Stomach (tissue), 9 donors: ENCODE measurements around the gene SENP6. TPM values are rescaled to one million over a fixed set of nuclear protein-coding genes. Genes with fewer than 3 reads are reported as not detected.

Source experiments
- DNase-seq, 2 donors: peaks; one replicate each; pipeline versions ENCODE4 v3.0.0 to v3.0.0-alpha.2; 2013 to 2019
- H3K27ac ChIP-seq, 5 donors: fragments of 200-600 bp in 4 of 5; sonication (generic) in 4 of 5; one replicate each; pipeline ENCODE4 v1.5.1; 2013 to 2019; ENCODE audit warnings: mild to moderate bottlenecking in 1 of 5, moderate library complexity in 1 of 5
- H3K27me3 ChIP-seq, 3 donors: fragments of 200-600 bp; sonication (generic); one replicate each; pipeline ENCODE4 v1.5.1; 2017 to 2019; ENCODE audit warnings: mixed run types in 1 of 3
- H3K36me3 ChIP-seq, 4 donors: fragments of 200-600 bp; sonication (generic); 1 replicate in 3 of 4; 2 replicates in 1 of 4; pipeline ENCODE4 v1.5.1; 2016 to 2019
- H3K4me1 ChIP-seq, 4 donors: fragments of 200-600 bp; sonication (generic); one replicate each; pipeline ENCODE4 v1.5.1; 2016 to 2019
- H3K4me3 ChIP-seq, 4 donors: fragments of 200-600 bp; sonication (generic) in 3 of 4; one replicate each; pipeline ENCODE4 v1.5.1; 2016 to 2019; ENCODE audit warnings: mild to moderate bottlenecking in 1 of 4
- H3K9me3 ChIP-seq, 4 donors: fragments of 200-600 bp; sonication (generic); one replicate each; pipeline ENCODE4 v1.5.1; 2016 to 2019
- CTCF ChIP-seq, 7 experiments: fragments of 450-650 bp in 4 of 7; fragments of 200-600 bp in 3 of 7; sonication (generic) in 3 of 7; IDR thresholded peaks; one replicate each; pipeline ENCODE4 v1.5.1; 2016 to 2019; ENCODE audit warnings: antibody characterized with exemption in 7 of 7, control low read depth in 2 of 7, mild to moderate bottlenecking in 1 of 7
- EP300 ChIP-seq: sonication (generic); formaldehyde crosslinking; IDR thresholded peaks from one replicate; pipeline ENCODE4 v1.6.1; 2017; ENCODE audit warnings: antibody characterized with exemption
- POLR2A ChIP-seq, 4 donors: fragments of 450-650 bp; IDR thresholded peaks; one replicate each; pipeline ENCODE4 v1.6.1; 2016; ENCODE audit warnings: antibody characterized with exemption in 4 of 4, control low read depth in 2 of 4, mild to moderate bottlenecking in 1 of 4, moderate library complexity in 1 of 4
- POLR2AphosphoS5 ChIP-seq, 3 donors: sonication (generic); formaldehyde crosslinking; IDR thresholded peaks; one replicate each; pipeline ENCODE4 v1.6.1; 2016; ENCODE audit warnings: antibody characterized with exemption in 3 of 3
- WGBS, 5 donors: extraction: QIAGEN DNeasy Blood & Tissue Kit in 3 of 5; methylation state at CpG; one replicate each; pipeline versions ENCODE4 v1.1.5 to v1.1.7; 2013 to 2018; 5-methylcytosine and 5-hydroxymethylcytosine counted together
- intact Hi-C: fragments of 100-400 bp; cut with DNase I; formaldehyde crosslinking; loops from one replicate; pipeline ENCODE4 v1.15.1; 2023; ENCODE audit warnings: low total_unique reads
- polyA plus RNA-seq, 3 donors: library from polyadenylated mRNA; stranded (reverse); fragments of 200-250 nt; gene quantifications; one replicate each; pipeline ENCODE4 v1.2.3, GENCODE V29; 2013
- total RNA-seq, 5 donors: library from RNA; depleted of rRNA; stranded (reverse); fragments of >200 nt; gene quantifications; one replicate each; pipeline versions ENCODE4 v1.1.0 to v1.2.3, GENCODE V29; 2014 to 2016
- donor health status: healthy with polysubstance abuse.
- donor health status: Bipolar disorder and iron deficiency.
- donor health status: healthy.

The SENP6 gene
- total and polyA plus RNA-seq, 8 donors = 17.7 to 251 (median 103) TPM

- Histone ChIP-seq H3K36me3 (no peaks in the 10 kb centered on the region), H3K4me1 (peaks cover 0 to 14% (median 8%) of the 10 kb centered on the region in 4 donors), H3K27me3 (no peaks in the 10 kb centered on the region), H3K27ac (no peak overlapping the region), H3K4me3 (no peak overlapping the region), H3K9me3 (no peaks in the 10 kb centered on the region)
- WGBS, 5 donors = 70 to 85% (median 77%) methylated on average over 4 of the region's 4 CpGs
- no peak for TF ChIP-seq CTCF (IDR thresholded peaks at IDR 0.05)
- no peak for TF ChIP-seq POLR2AphosphoS5 (IDR thresholded peaks at IDR 0.05)
- no peak for TF ChIP-seq EP300
- no peak for TF ChIP-seq POLR2A (IDR thresholded peaks at IDR 0.05)
- DNase-seq = no peak
- intact Hi-C loops = no loop called here
Measured at GRCh38 chr6:75743971-75744370, 142.3 kb downstream of the SENP6 start.

GRCh38 chr6:75745404-75745803 lies 143.7 kb downstream of the SENP6 start:
- intact Hi-C loops = no loop called here
- WGBS, 5 donors = 90 to 93% (median 92%) methylated on average over 3 of the region's 3 CpGs
- no peak for DNase-seq

GRCh38 chr6:75746221-75746620 lies 144.5 kb downstream of the SENP6 start:
- Histone ChIP-seq H3K36me3 (no peaks in the 10 kb centered on the region), H3K4me1 (peaks cover 9 to 31% (median 16%) of the 10 kb centered on the region in 4 donors), H3K27ac (no peak overlapping the region), H3K9me3 (no peaks in the 10 kb centered on the region), H3K4me3 (no peak overlapping the region), H3K27me3 (peaks cover 0 to 8% (median 0%) of the 10 kb centered on the region in 3 donors)
- intact Hi-C loops = no loop called here
- TF ChIP-seq POLR2A (IDR thresholded peaks at IDR 0.05) (no peak), EP300 (no peak), POLR2AphosphoS5 (IDR thresholded peaks at IDR 0.05) (no peak), CTCF (IDR thresholded peaks at IDR 0.05) (no peak)
- peak in 1 of 2 donors; percentile 25 for DNase-seq
- 3 to 16% (median 9%) methylated on average over 2 of the region's 2 CpGs for WGBS, 5 donors

More at GRCh38 chr6:75745404-75745803, 143.7 kb downstream of the SENP6 start:
- Histone ChIP-seq H3K4me3 (no peak overlapping the region), H3K9me3 (no peaks in the 10 kb centered on the region), H3K36me3 (no peaks in the 10 kb centered on the region), H3K27ac (no peak overlapping the region), H3K27me3 (peaks cover 0 to 8% (median 0%) of the 10 kb centered on the region in 3 donors), H3K4me1 (peaks cover 2 to 22% (median 11%) of the 10 kb centered on the region in 4 donors)
- TF ChIP-seq CTCF (IDR thresholded peaks at IDR 0.05) = no peak
- TF ChIP-seq EP300 = no peak
- no peak for TF ChIP-seq POLR2AphosphoS5 (IDR thresholded peaks at IDR 0.05)
- TF ChIP-seq POLR2A (IDR thresholded peaks at IDR 0.05) = no peak

DNA sequence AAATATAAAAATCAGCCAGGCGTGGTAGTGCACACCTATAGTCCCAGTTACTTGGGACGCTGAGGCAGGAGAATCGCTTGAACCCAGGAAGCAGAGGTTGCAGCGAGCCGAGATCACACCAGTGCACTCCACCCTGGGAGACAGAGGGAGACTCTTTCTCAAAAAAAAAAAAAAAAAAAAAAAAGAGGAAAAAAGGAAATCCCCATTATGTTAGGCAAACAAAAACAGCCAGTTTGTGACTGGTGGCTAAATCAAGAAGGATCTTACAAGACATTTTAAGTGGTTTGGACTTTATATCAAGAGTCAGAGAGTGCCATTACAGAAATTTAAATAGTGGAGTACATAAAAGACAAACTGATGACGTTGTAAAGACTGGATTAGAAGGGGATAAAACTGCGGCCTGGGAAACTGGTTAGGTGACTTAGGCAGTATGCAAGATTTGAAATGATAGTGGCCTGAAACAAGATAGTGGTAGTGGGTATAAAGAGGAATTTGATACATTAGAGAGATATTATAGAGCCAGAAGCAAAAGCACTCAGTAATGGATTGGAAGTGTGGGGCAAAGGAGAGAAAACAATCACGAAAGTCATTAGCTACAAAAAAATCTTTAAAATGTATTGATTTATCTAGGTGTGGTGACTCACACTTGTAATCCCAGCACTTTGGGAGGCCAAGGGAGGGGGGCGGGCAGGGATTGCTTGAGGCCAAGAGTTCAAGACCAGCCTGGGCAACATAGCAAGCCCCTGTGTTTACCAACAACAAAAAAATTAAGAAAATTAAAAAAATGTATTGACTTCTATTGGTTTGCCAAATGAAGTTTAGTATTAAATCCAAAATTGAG lies 145.7 kb downstream of the SENP6 start:
- Histone ChIP-seq H3K4me3 (no peak overlapping the region), H3K4me1 (peaks cover 13 to 42% (median 24%) of the 10 kb centered on the region in 4 donors), H3K9me3 (no peaks in the 10 kb centered on the region), H3K27me3 (peaks cover 0 to 8% (median 0%) of the 10 kb centered on the region in 3 donors), H3K36me3 (no peaks in the 10 kb centered on the region), H3K27ac (peak overlapping the region in 2 of 5 donors; percentile 25 to 94)
- no peak for TF ChIP-seq POLR2AphosphoS5 (IDR thresholded peaks at IDR 0.05)
- TF ChIP-seq POLR2A (IDR thresholded peaks at IDR 0.05) = no peak
- no peak for TF ChIP-seq EP300
- TF ChIP-seq CTCF (IDR thresholded peaks at IDR 0.05) = no peak
- intact Hi-C loops = no loop called here
- DNase-seq = peak; percentile 55 to 83
- 58 to 72% (median 64%) methylated on average over 9 of the region's 9 CpGs for WGBS, 5 donors
